Heart left ventricle (tissue), 13 donors: Measurements from ENCODE around the gene CD83.

Source experiments
- POLR2A ChIP-seq, 2 donors: fragments of 450-650 bp; IDR thresholded peaks; one replicate each; pipeline ENCODE4 v1.6.1; 2017; ENCODE audit warnings: antibody characterized with exemption in 2 of 2, mild to moderate bottlenecking in 2 of 2, moderate library complexity in 2 of 2
- TF ChIP-seq, protein P1 (sequence below), 12 donors: fragments of 200-600 bp; sonication (generic) in 4 of 12; IDR thresholded peaks; one replicate each; pipeline versions ENCODE4 v1.5.0 to v1.8.0; 2018 to 2022; ENCODE audit warnings: antibody characterized with exemption in 12 of 12, mild to moderate bottlenecking in 5 of 12
- donor health status: ischemic (EF 13 %, LVEDD 7.1; RV severe dilation, severe dysfunction).
- donor health status: DM: no; HTN: yes; CAD: no.
- donor health status: DM: no; HTN: no; CAD: no.
- donor health status: ischemic (EF 25% LVEDD 6.9; RV normal size, moderate dysfunction).
- donor health status: ischemic (EF 25% LVEDD 5.7; RV mildly dilated, moderate dysfunction).
- donor health status: ischemic (EF 35%, LVEDD 5.7; RV mildly dilated, moderate dysfunction).
- donor health status: nonischemic (EF 11% LVEDD 7.7; RV severe dilation, severe dysfunction).
- donor health status: DM: yes; HTN: yes; CAD: no.
- donor health status: PGD.
- donor health status: ischemic (EF 29% LVEDD 5.4; RV normal size, mild dysfunction).
- donor health status: nonischemic (EF 23%, LVEDD 6.1; RV moderate dilation, normal function).

DNA sequence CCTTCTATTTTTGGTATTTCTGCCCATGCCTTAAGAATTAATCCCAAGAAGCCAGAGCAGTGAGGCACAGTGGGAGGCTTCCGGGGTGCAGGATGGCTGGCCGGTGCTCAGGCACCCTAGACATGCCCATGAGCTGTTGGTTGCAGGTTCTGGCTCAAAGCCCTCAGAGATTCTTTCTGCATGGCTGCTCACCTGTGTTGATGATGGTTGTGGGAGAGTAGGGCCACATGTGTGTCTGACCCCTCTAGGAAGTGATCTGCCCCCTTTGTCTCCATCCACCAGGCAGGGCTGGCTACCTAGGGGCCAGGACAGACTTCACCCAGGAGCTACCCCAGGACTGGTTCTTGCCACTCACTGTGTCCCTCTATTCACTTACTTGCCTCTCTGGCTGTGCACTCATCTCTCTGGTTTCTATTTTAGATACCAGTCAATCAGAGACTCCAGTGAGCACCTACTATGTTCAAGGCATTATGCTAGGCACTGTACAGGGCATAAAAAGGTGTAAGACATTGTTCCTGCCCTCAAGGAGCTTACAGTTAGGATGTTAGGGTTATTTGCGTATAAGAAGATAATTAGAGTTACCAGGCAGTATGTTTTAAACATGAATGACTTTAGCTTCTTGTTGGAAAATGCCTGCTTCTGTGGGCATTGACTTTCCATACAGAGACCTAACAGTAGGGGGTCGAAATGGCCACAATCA, 16.8 kb downstream of the CD83 start:
- TF ChIP-seq, protein P1, sequence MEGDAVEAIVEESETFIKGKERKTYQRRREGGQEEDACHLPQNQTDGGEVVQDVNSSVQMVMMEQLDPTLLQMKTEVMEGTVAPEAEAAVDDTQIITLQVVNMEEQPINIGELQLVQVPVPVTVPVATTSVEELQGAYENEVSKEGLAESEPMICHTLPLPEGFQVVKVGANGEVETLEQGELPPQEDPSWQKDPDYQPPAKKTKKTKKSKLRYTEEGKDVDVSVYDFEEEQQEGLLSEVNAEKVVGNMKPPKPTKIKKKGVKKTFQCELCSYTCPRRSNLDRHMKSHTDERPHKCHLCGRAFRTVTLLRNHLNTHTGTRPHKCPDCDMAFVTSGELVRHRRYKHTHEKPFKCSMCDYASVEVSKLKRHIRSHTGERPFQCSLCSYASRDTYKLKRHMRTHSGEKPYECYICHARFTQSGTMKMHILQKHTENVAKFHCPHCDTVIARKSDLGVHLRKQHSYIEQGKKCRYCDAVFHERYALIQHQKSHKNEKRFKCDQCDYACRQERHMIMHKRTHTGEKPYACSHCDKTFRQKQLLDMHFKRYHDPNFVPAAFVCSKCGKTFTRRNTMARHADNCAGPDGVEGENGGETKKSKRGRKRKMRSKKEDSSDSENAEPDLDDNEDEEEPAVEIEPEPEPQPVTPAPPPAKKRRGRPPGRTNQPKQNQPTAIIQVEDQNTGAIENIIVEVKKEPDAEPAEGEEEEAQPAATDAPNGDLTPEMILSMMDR (IDR thresholded peaks at IDR 0.05) = no peak
- TF ChIP-seq POLR2A (IDR thresholded peaks at IDR 0.05) = no peak
